H1 (cell line): ENCODE results near the gene GHRL. TPM values are rescaled to one million over a fixed set of nuclear protein-coding genes. Genes with fewer than 3 reads are reported as not detected.

Experiments
- CTCF ChIA-PET: fragments of 300-600 bp; sonication (Branson Sonifier 250); formaldehyde crosslinking; loops from one replicate; lab custom pipeline; 2021; ENCODE audit not compliant: partially characterized antibody; lab: Charles Lee
- POLR2A ChIA-PET: fragments of 300-600 bp; sonication (Branson Sonifier 250); formaldehyde crosslinking; loops from one replicate; lab custom pipeline; 2021; ENCODE audit warnings: inconsistent platforms; ENCODE audit not compliant: partially characterized antibody; lab: Charles Lee
- DNase-seq, 2 experiments: peaks; one replicate each; pipeline versions ENCODE4 v3.0.0 to v3.0.0-alpha.2; 2010 to 2022; ENCODE audit warnings: low spot score in 2 of 2, low read depth in 1 of 2, mixed read lengths in 1 of 2
- FAIRE-seq: peaks from 2 replicates; lab custom pipeline; 2011; peaks lifted over from hg19 to GRCh38; lab: Jason Lieb, UNC
- H2AFZ ChIP-seq: 2 replicates; pipeline ENCODE4 v1.8.1; 2012; ENCODE audit warnings: low read length, inconsistent platforms
- H2AK5ac ChIP-seq: 2 replicates; pipeline ENCODE4 v1.6.1; 2013; ENCODE audit warnings: low read depth, low read length
- H2BK120ac ChIP-seq: replicated peaks from 2 replicates; pipeline ENCODE3; 2013; ENCODE audit warnings: low read depth, low read length, inconsistent platforms
- H2BK12ac ChIP-seq: 2 replicates; pipeline ENCODE4 v1.6.1; 2013; ENCODE audit warnings: low read depth, low read length
- H2BK15ac ChIP-seq: 2 replicates; pipeline ENCODE4 v1.6.1; 2013; ENCODE audit warnings: low read length
- H2BK20ac ChIP-seq: 2 replicates; pipeline ENCODE4 v1.6.1; 2013; ENCODE audit warnings: low read length
- H2BK5ac ChIP-seq: 2 replicates; pipeline ENCODE4 v1.6.1; 2013; ENCODE audit warnings: low read depth, low read length
- H3K14ac ChIP-seq: 2 replicates; pipeline ENCODE4 v1.6.1; 2013; ENCODE audit warnings: inconsistent platforms; ENCODE audit not compliant: insufficient read length
- H3K18ac ChIP-seq: 2 replicates; pipeline ENCODE4 v1.6.1; 2013; ENCODE audit warnings: low read length; ENCODE audit errors: extremely low read depth
- H3K23ac ChIP-seq: 2 replicates; pipeline ENCODE4 v1.6.1; 2013; ENCODE audit warnings: inconsistent platforms; ENCODE audit not compliant: insufficient read length
- H3K23me2 ChIP-seq: 2 replicates; pipeline ENCODE4 v1.6.1; 2013; ENCODE audit warnings: low read depth, low read length
- H3K27ac ChIP-seq: 2 replicates; pipeline ENCODE4 v1.6.1; 2011; ENCODE audit warnings: low read depth, low read length, inconsistent platforms
- H3K27me3 ChIP-seq, 4 experiments: replicated peaks in 1 of 4; 1 replicate in 1 of 4; 2 replicates in 3 of 4; pipeline versions ENCODE4 v1.6.1 to v1.8.1; 2011 to 2013; ENCODE audit warnings: low read length in 3 of 4, mild to moderate bottlenecking in 3 of 4, inconsistent platforms in 2 of 4, mixed read lengths in 2 of 4, moderate library complexity in 1 of 4; ENCODE audit not compliant: control insufficient read depth in 3 of 4, insufficient read depth in 3 of 4; ENCODE audit errors: extremely low read depth in 1 of 4
- H3K36me3 ChIP-seq, 4 experiments: 2 replicates each; pipeline versions ENCODE4 v1.6.1 to v1.8.1; 2011 to 2013; ENCODE audit warnings: mild to moderate bottlenecking in 4 of 4, low read length in 3 of 4, moderate library complexity in 2 of 4, control low read depth in 1 of 4, inconsistent platforms in 1 of 4; ENCODE audit not compliant: insufficient read depth in 4 of 4, control insufficient read depth in 2 of 4
- H3K4ac ChIP-seq: replicated peaks from 2 replicates; pipeline ENCODE3; 2013; ENCODE audit warnings: low read length, low read depth, mixed read lengths, inconsistent platforms; ENCODE audit not compliant: insufficient read length
- H3K4me1 ChIP-seq, 4 experiments: replicated peaks in 1 of 4; 1 replicate in 1 of 4; 2 replicates in 3 of 4; pipeline versions ENCODE4 v1.6.1 to v1.8.1; 2011 to 2013; ENCODE audit warnings: low read length in 3 of 4, inconsistent platforms in 2 of 4, mixed read lengths in 1 of 4; ENCODE audit not compliant: insufficient read depth in 4 of 4, control insufficient read depth in 3 of 4
- H3K4me2 ChIP-seq, 2 experiments: 2 replicates each; pipeline versions ENCODE4 v1.6.1 to v1.8.1; 2011 to 2013; ENCODE audit warnings: low read depth in 2 of 2, low read length in 2 of 2, control low read depth in 1 of 2, inconsistent platforms in 1 of 2, mild to moderate bottlenecking in 1 of 2; ENCODE audit not compliant: insufficient read depth in 1 of 2
- H3K4me3 ChIP-seq, 4 experiments: fragments of 200-600, 300-600 bp in 1 of 4; sonication (generic), shearing (Covaris generic), sonication (Bioruptor Twin) in 1 of 4; 2 replicates each; pipeline versions ENCODE4 v1.5.1 to v1.8.1; 2011 to 2016; ENCODE audit warnings: low read length in 4 of 4, low read depth in 3 of 4, control low read depth in 2 of 4, inconsistent platforms in 2 of 4, mild to moderate bottlenecking in 2 of 4, mixed read lengths in 1 of 4, moderate library complexity in 1 of 4; ENCODE audit not compliant: insufficient read depth in 2 of 4; ENCODE audit errors: extremely low read depth in 1 of 4
- H3K56ac ChIP-seq: replicated peaks from 2 replicates; pipeline ENCODE3; 2013; ENCODE audit warnings: low read depth, mild to moderate bottlenecking, mixed read lengths, low read length, inconsistent platforms; ENCODE audit not compliant: insufficient read length
- H3K79me1 ChIP-seq: 2 replicates; pipeline ENCODE4 v1.6.1; 2013; ENCODE audit warnings: low read depth, low read length, control low read depth
- H3K79me2 ChIP-seq, 2 experiments: 2 replicates each; pipeline versions ENCODE4 v1.6.1 to v1.8.1; 2012 to 2013; ENCODE audit warnings: low read length in 2 of 2, mild to moderate bottlenecking in 2 of 2, inconsistent platforms in 1 of 2; ENCODE audit not compliant: insufficient read depth in 2 of 2, control insufficient read depth in 1 of 2
- H3K9ac ChIP-seq, 4 experiments: replicated peaks in 1 of 4; 1 replicate in 1 of 4; 2 replicates in 3 of 4; pipeline versions ENCODE4 v1.6.1 to v1.8.1; 2011 to 2013; ENCODE audit warnings: low read depth in 3 of 4, low read length in 3 of 4, control low read depth in 2 of 4, mild to moderate bottlenecking in 2 of 4, moderate library complexity in 2 of 4, inconsistent platforms in 1 of 4; ENCODE audit errors: extremely low read depth in 1 of 4
- H3K9me3 ChIP-seq, 2 experiments: 2 replicates each; pipeline versions ENCODE4 v1.6.1 to v1.8.1; 2012 to 2013; ENCODE audit warnings: mild to moderate bottlenecking in 2 of 2, moderate library complexity in 2 of 2, control low read depth in 1 of 2, inconsistent platforms in 1 of 2, low read depth in 1 of 2, low read length in 1 of 2, mixed read lengths in 1 of 2; ENCODE audit not compliant: insufficient read depth in 2 of 2
- H4K20me1 ChIP-seq, 2 experiments: replicated peaks in 1 of 2; 2 replicates each; pipeline versions ENCODE3 to v1.8.1; 2011 to 2013; ENCODE audit warnings: inconsistent platforms in 2 of 2, low read length in 2 of 2, mild to moderate bottlenecking in 1 of 2; ENCODE audit not compliant: insufficient read depth in 2 of 2, control insufficient read depth in 1 of 2
- H4K5ac ChIP-seq: 2 replicates; pipeline ENCODE4 v1.6.1; 2013; ENCODE audit warnings: low read length, low read depth, mixed read lengths, inconsistent platforms; ENCODE audit not compliant: insufficient read length
- H4K8ac ChIP-seq: 2 replicates; pipeline ENCODE4 v1.8.0; 2013; ENCODE audit warnings: mild to moderate bottlenecking, moderate library complexity, low read length, inconsistent platforms; ENCODE audit not compliant: insufficient read depth; ENCODE audit errors: extremely low read depth
- H4K91ac ChIP-seq: replicated peaks from 2 replicates; pipeline ENCODE3; 2013; ENCODE audit warnings: low read length, mixed read lengths, inconsistent platforms; ENCODE audit not compliant: insufficient read length
- CREB1 ChIP-seq: IDR thresholded peaks from 2 replicates; pipeline ENCODE4 v1.6.1; 2012; ENCODE audit warnings: inconsistent platforms
- JUN ChIP-seq: IDR thresholded peaks from 2 replicates; pipeline ENCODE4 v1.6.1; 2011; ENCODE audit warnings: low read depth, mild to moderate bottlenecking, improper control_type of control experiment, low read length
- NANOG ChIP-seq: IDR thresholded peaks from 2 replicates; pipeline ENCODE4 v1.6.1; 2011; ENCODE audit warnings: low read length, low read depth, mild to moderate bottlenecking, inconsistent platforms; ENCODE audit not compliant: insufficient read depth, poor library complexity, severe bottlenecking
- NRF1 ChIP-seq: IDR thresholded peaks from 2 replicates; pipeline ENCODE4 v1.6.1; 2011; ENCODE audit warnings: mild to moderate bottlenecking, low read depth, low read length, improper control_type of control experiment
- POLR2A ChIP-seq, 2 experiments: IDR thresholded peaks; 1 replicate in 1 of 2; 2 replicates in 1 of 2; pipeline ENCODE4 v1.6.1; 2011; ENCODE audit warnings: low read depth in 2 of 2, low read length in 2 of 2, mild to moderate bottlenecking in 2 of 2; ENCODE audit errors: control extremely low read depth in 1 of 2
- RAD21 ChIP-seq, 2 experiments: IDR thresholded peaks in 1 of 2; conservative IDR thresholded peaks in 1 of 2; 2 replicates each; pipeline ENCODE4 v1.6.1; 2011; ENCODE audit warnings: low read depth in 2 of 2, low read length in 2 of 2, improper control_type of control experiment in 1 of 2, inconsistent platforms in 1 of 2, mild to moderate bottlenecking in 1 of 2, moderate library complexity in 1 of 2
- RBBP5 ChIP-seq: IDR thresholded peaks from 2 replicates; pipeline ENCODE4 v1.7.1; 2012; ENCODE audit warnings: low read depth, mild to moderate bottlenecking, inconsistent platforms, low read length, moderate library complexity, borderline replicate concordance
- TAF7 ChIP-seq: optimal IDR thresholded peaks from 2 replicates; pipeline ENCODE3; 2011; ENCODE audit warnings: low read depth, mild to moderate bottlenecking, inconsistent platforms, low read length, moderate library complexity, borderline replicate concordance
- TBP ChIP-seq: IDR thresholded peaks from 2 replicates; pipeline ENCODE4 v1.6.1; 2011; ENCODE audit warnings: low read depth, low read length, improper control_type of control experiment
- TCF12 ChIP-seq: IDR thresholded peaks from 2 replicates; pipeline ENCODE4 v1.6.1; 2011; ENCODE audit warnings: low read depth, mild to moderate bottlenecking, low read length
- TEAD4 ChIP-seq: IDR thresholded peaks from 2 replicates; pipeline ENCODE4 v1.6.1; 2012; ENCODE audit warnings: low read depth, low read length, inconsistent platforms, mixed read lengths
- ZNF274 ChIP-seq: IDR thresholded peaks from 2 replicates; pipeline ENCODE4 v1.7.0; 2012; ENCODE audit warnings: low read length, borderline replicate concordance; ENCODE audit errors: extremely low read depth
- WGBS, 2 experiments: shearing (Covaris generic) in 1 of 2; methylation state at CpG; one replicate each; pipeline versions ENCODE4 v1.1.6 to v1.1.7; 2013 to 2015; ENCODE audit warnings: low lambda C conversion rate in 2 of 2, mixed read lengths in 2 of 2, inconsistent platforms in 1 of 2, low coverage in 1 of 2, missing lambda C conversion rate in 1 of 2; ENCODE audit not compliant: insufficient replicate concordance in 2 of 2, insufficient coverage in 1 of 2, insufficient read length in 1 of 2; ENCODE audit errors: extremely low coverage in 1 of 2, missing lambda C conversion rate in 1 of 2; 5-methylcytosine and 5-hydroxymethylcytosine counted together
- polyA plus RNA-seq, 7 experiments: library from polyadenylated mRNA; depleted of rRNA in 3 of 7; stranded (reverse) in 5 of 7; unstranded in 2 of 7; fragments of >200 nt in 5 of 7; fragments of 200-250 nt in 2 of 7; gene quantifications; 1 replicate in 5 of 7; 2 replicates in 1 of 7; 4 replicates in 1 of 7; pipeline versions ENCODE4 v1.2.1 to v1.2.3, GENCODE V29; 2011 to 2013; ENCODE audit warnings: missing spikeins in 2 of 7, mixed read lengths in 2 of 7
- total RNA-seq: library from RNA; stranded (reverse); fragmentation: NEBNext Ultra II Directional; extraction: Animal tissue kit (Norgen Biotek cat#: 25700); gene quantifications from 2 replicates; pipeline ENCODE4 v1.2.1, GENCODE V29; 2021

GHRL gene
- total and polyA plus RNA-seq, 2 of the 8 experiments (the other 6 are each of a cell fraction or from before 2014, with no cell fraction given) = 0.32 to 0.35 TPM

DNA sequence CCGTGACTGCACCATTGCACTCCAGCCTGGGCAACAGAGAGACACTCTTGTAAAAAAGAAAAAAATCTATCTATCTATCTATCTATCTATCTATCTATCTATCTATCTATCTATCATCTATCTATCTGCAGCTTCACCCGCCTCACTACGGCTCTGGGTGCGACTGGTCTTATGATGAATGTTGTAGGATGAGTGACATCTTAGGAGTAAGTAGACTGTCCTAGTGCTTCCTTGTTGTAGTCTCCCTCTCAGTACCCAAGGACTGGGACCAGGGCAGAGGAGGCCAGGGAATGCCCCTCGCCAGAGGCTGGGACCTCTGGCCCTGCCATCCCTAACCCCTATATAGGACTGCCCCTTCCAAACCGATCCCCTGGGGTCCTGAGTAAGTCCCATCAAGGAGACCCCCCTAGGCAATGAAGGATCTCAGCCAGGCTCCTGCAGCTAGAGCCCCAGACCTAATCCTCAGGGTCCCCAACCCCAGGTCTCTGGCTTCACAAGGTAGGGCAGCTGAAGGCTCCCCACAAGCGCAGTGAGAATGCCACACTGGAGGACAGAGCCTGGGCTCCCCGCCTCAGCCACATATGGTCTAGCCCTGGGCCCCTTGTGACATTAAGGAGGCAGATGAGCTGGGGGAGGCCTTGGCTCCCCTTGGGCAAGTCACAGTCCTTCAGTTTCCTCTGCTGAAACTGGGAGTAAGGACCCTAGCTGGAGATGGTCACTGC lies 29.0 kb upstream of the GHRL start:
- ChIA-PET CTCF (interaction anchor here (0.9 to 2.6 kb wide), 21 partner anchors 9 to 563 kb away, joined by 3 to 12 read pairs (median 4); no protein-coding TSS in a partner anchor), POLR2A (interaction anchor here (0.7 to 3.9 kb wide), 11 partner anchors 8 to 195 kb away, joined by 3 to 20 read pairs (median 4); partner anchors contain the start of genes TATDN2 and VHL)
- Histone ChIP-seq H3K23ac (no peak overlapping the region), H3K27ac (no peak overlapping the region), H3K4me2 (peak overlapping the region in 1 of 2 experiments; percentile 83; a peak in 1 of 4 replicates), H3K18ac (no peak overlapping the region), H2BK12ac (0 out of 2 replicates have a peak overlapping the region, but pooled peaks have one; percentile 29), H3K27me3 (peaks cover 0 to 2% (median 0%) of the 10 kb centered on the region in 4 experiments; a peak in 2 of 7 replicates), H3K9me3 (no peaks in the 10 kb centered on the region), H2AFZ (no peak overlapping the region), H3K36me3 (peaks cover 10 to 20% (median 17%) of the 10 kb centered on the region in 4 experiments), H3K4me3 (no peak overlapping the region), H3K4ac (no peak overlapping the region), H4K91ac (no peak overlapping the region), H2BK20ac (no peak overlapping the region), H2BK15ac (peak overlapping the region; percentile 36; the same call in 1 of the 2 replicates), H4K20me1 (peaks cover 3 to 6% of the 10 kb centered on the region in 2 experiments), H3K23me2 (peaks cover 7% of the 10 kb centered on the region; the same call in 1 of the 2 replicates), H3K14ac (no peak overlapping the region), H3K9ac (no peak overlapping the region), H4K5ac (no peak overlapping the region), H3K79me2 (peaks cover 11 to 25% of the 10 kb centered on the region in 2 experiments), H4K8ac (peak overlapping the region; percentile 25; the same call in 1 of the 2 replicates), H3K79me1 (peaks cover 5% of the 10 kb centered on the region; the same call in 1 of the 2 replicates), H3K56ac (no peak overlapping the region), H2BK120ac (no peak overlapping the region), H3K4me1 (peaks cover 0 to 4% (median 3%) of the 10 kb centered on the region in 4 experiments; a peak in 5 of 7 replicates), H2BK5ac (no peak overlapping the region), H2AK5ac (no peak overlapping the region)
- FAIRE-seq (no peak), DNase-seq (no peak)
- 85% methylated on average over 8 of the region's 8 CpGs; no CpG with 5 or more reads in 1 of the 2 experiments for WGBS, 2 experiments
- TF ChIP-seq ZNF274 = no peak
- no peak for TF ChIP-seq NRF1
- TF ChIP-seq NANOG = no peak
- TF ChIP-seq POLR2A (IDR thresholded peaks at IDR 0.05; ENCODE audit: control extremely low read depth in 1 of 2, low read depth in 2 of 2, low read length in 2 of 2) = no peak
- TF ChIP-seq JUN = no peak
- TF ChIP-seq TCF12 = no peak
- TF ChIP-seq TAF7 = no peak
- no peak for TF ChIP-seq TEAD4
- no peak for TF ChIP-seq TBP
- no peak for TF ChIP-seq RAD21 (IDR thresholded peaks at IDR 0.05 in 1 of 2, conservative IDR thresholded peaks at IDR 0.05 in 1 of 2; ENCODE audit: low read depth in 2 of 2, low read length in 2 of 2)
- TF ChIP-seq RBBP5 = no peak
- TF ChIP-seq CREB1 = no peak
